ENCODE data around the gene PRKG1.

PRKG1 gene

DNA sequence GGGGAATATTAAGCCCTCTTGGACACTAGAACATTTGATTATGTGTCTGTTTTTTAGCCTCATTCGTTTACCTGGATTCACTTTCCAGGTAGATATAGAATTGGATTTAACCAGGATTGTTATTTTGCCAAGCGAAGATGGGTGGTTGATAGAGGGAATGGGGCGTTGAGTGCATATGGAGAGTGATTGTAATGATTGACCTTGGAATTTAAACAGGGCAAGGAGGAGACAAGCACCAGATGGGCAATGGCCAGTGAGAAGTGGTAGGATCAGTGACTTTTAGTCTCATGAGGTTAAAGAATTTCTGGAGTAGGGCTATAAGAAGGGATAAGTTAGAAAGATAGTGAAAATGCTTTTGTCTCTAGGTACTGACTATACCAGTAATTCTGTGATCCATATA lies 836.3 kb downstream of the PRKG1 start:
- no peak for DNase-seq

- DNase-seq = no peak
Observed at GRCh38 chr10:51911723-51912122, 837.4 kb downstream of the PRKG1 start.

DNA sequence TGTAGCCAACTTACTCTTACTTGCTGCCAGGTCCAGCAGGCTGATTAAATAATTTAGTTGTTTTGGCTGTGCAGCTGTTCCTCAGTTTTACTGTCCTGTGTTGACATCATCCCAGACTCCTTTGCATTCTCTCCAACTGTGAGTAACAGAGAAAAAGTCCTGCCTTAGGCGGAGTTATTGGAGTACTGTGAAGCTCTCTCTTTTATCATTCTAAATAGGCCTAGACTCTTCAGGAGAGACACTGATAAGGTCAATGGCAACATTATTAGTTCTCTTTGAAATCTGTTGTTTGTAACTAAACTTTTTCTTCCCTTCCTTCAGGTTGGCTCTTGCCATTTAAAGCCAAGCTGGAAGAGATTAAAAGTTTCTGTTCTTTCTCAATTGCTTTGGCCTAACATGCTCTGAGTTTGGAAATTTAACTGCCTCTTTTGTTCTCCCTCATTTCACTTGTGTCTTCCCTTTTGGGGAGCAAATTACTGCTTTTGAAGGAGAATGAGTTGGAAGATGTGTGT lies 840.8 kb downstream of the PRKG1 start:
- no peak for DNase-seq

DNA sequence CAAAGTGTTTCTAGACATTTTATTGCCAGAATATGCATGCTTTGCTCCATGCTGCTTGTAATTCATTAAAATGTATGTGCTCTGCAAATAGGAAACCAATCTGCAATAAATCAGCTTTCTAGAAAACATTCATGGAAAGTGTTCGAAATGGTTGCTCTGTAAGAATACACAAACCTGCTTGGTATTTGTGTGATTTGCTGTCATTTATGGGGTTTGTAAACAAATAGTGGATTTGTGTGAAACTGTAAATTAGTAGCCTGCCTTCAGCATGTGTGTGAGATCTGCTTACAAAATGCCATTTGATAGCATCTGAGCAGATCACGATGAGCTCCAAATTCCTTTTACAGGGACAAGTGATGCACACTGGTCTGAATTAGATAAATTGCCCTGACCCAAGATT lies 844.2 kb downstream of the PRKG1 start:
- DNase-seq = no peak

GRCh38 chr10:51918884-51919325 lies 844.6 kb downstream of the PRKG1 start:
- no peak for DNase-seq

- DNase-seq = no peak
Observed at GRCh38 chr10:51920672-51921071, 846.4 kb downstream of the PRKG1 start.

DNA sequence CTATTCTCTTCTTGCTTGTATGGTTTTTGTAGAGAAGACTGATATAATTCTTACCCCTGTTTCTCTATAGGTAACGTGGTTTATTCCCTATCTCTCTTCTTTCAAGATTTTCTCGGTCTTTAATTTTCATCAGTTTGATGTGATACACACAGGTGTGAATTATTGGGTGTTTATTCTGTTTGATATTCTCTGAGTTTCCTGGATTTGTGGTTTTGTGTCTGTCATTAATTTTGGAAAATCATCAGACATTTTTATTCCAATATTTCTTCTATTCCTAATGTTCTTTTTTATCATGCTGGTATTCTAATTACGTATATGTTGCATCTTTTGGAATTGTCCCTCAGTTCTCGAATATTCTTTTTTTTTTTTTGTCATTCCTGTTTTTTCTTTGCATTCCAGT lies 850.1 kb downstream of the PRKG1 start:
- no peak for DNase-seq

DNA sequence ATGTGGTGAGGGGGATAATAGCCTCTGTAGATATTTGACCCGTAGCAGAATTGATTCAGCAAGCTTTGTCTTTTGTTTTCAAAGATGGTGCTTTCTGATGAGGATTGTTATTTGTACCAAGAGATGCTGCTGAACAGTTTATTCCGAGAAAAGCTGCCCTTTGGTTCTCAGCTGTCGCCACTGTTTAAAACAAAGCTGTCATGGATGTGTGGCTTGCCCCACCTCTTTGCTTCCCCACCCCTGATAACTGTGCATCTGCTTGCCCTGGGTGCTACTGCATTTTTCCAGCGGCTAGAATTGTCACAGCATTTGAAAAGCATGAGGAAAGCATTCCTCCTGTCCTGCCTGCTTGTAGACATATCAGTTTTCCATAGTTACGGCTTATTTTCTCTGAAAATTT lies 852.0 kb downstream of the PRKG1 start:
- no peak for DNase-seq

GRCh38 chr10:51928162-51928561 lies 853.9 kb downstream of the PRKG1 start:
- no peak for DNase-seq

- DNase-seq = no peak
Observed at GRCh38 chr10:51932530-51932929, 858.2 kb downstream of the PRKG1 start.

DNA sequence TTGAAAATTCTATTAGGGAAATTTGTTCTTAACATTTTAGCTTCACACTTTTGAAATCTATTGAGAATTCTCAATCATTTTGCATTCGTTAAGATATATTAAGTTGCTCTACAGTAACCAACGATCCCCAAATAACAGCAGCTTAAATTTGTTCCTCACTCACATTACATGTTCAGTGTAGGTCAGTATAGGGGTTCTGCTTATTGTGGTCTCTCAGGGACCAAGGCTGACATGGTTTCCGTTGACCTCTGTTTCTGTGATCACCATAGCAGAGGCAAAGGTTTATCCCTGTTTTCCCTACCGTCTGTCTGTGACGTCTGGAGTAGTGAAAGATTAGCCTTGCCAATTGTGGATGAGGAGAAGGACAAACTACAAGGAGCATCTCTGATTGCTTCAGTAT lies 860.1 kb downstream of the PRKG1 start:
- DNase-seq = no peak

DNA sequence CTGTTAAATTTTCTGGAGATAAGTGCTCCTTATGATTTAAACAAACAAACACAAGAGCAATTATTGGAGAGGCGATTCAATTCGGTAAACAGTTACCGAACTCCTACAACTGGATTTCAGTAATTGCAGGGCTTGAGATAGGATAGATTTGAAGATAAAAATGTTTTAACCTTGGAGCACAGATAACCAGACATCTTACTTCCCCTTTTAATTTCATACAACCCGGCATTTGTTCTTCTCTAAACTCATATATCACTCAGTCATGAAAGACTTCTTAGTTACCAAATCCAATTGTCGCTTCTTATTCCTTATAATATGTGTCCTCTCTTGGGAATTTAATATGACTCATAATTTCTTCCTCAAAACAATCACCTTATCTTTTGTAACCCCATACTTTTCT lies 861.1 kb downstream of the PRKG1 start:
- no peak for DNase-seq

DNA sequence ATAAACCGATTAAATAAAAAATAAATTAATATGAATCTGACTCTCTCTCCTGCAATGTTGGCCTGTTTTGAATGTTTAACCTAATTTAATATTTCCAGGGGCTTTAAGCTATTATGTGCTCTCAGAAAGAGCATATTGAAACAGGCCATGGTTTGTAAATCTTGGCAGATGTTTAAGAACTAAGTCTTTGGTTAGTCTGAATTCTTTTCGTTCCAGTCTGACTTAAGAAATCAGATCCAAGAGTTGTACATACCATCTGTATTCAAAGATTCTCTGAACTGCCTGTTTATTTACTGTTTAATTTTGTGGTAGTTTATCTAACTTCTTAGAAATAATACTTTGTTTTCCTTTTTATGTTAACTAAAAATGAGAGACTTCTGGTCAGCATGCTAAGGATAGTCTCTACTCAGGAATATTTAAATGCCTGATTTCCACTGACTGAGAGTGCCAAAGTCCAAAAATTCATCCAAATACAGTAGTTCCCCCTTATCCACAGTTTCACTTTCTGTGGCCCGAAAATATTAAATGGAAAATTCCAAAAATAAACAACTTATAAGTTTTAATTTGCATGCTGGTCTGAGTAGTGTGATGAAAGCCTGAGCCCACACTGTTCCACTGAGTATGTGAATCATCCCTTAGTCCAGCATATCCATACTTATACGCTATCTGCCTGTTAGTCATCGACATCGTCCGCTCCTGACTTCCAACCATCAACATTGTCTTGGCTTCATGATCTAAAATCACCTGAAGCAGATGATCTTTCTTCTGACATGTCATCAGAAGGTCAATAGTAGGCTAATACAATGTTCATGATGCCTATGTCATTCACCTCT lies 863.2 kb downstream of the PRKG1 start:
- DNase-seq = no peak

DNA sequence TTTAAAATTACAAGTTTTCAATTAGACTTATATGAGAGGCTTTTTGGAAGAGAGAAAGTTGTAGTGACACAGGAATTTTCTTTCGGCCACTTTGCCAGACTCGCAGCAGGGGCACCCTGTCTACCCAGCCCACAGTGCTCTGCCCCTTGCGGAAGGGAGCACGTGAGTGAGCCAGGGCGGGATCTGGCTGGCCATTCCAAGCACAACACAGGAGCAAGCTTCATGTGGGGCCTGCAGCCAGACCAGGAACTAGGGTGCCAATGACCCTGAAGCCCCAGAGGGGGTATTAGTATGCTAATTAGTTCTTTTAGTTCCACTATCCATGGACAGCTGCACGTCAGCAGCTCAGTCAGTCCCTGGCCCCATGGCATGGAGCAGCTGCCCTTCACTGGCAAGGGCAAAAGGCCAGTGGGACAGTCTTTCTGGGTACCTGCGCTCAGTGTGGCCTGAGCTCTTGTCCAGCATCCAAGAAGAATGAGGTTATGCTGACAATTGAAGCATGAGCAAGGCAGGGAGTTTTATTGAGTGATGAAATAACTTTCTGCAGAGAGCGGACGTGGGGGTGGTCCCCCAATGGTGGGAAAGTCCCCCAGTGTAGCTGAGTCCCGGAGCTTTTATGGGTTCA lies 876.2 kb downstream of the PRKG1 start:
- DNase-seq = no peak

DNA sequence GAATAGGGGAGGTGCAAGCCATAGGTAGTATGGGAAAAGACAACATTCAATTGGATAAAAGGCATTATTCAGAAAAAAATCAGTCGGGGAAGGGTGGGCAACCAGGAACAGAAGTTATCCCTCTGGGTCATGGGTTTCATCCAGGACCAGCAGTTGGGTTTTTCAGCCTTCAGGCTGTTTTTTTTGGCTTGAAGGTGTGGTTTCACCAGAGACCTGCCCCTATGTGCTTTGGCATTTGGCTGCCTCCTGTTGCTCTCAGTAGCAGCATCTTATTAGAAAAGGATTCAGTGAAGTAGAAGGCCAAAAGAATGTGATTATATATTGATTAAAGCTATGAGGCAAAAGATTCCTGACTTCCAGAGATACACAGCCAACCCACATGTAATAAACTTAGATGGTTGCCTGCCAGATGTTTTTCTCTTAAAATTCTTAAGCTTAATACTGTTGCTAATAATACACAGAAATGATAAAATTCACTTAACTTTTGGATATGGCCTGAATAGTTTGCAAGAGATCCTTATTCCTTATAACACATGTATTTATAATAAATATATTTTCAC lies 876.8 kb downstream of the PRKG1 start:
- no peak for DNase-seq

GRCh38 chr10:51951601-51952000 lies 877.3 kb downstream of the PRKG1 start:
- no peak for DNase-seq

DNA sequence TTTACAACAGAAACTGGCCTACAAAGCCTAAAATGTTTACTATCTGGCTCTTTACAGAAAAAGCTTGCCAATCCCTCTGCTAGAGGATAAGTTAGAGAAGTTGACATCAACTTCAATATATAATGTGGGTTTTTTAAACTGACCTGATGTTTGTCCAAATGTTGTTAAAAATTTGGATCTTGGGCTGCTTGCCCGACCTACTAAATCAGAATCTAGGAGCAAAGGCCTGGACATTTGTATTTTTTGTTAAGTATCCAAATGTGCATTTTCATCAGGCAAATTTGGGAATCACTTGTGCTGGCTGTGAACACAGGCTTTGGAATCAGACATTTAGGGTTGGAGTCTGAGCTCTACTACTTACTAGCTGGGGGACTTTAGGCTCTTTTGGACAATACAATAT lies 877.8 kb downstream of the PRKG1 start:
- no peak for DNase-seq

DNA sequence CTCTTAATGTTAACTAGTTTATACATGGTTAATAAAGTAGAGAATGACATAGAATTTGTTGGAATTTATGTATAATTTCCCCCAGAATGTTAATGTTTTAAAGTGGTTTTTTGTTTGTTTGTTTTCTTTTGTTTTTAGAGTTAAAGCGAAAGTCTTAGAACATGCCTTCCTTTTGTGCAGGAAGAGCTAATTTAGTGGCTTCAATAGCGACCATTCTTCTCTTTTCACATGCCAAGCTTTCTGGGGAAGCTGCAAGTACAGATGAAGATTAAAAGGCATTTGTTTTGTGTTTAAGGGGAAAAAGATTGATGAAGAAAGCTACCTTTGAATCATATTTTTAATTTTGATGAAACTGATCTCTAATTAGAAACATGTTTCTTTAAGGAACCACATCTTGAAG lies 881.4 kb downstream of the PRKG1 start:
- no peak for DNase-seq

GRCh38 chr10:51956822-51957221 lies 882.5 kb downstream of the PRKG1 start:
- DNase-seq = no peak

DNA sequence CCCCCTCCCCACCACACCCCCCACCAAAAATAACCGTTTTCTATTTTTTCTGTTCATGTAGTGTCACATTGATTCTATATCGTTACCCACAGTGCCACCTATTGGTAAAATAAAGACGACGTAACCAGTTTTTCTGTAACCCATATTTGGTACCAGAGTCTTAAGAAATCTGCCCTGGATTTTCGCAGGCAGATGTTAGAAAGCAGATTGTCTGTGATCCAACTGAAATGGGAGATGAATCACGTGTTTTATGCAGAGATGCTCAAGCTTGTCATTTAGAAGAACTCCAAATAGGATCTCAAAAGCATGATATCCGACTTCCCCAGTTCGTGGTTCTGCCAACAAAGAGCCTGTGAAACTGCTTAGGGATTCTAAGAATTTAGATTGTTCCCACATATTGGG lies 886.2 kb downstream of the PRKG1 start:
- DNase-seq = peak; percentile 28

- DNase-seq = no peak
Observed at GRCh38 chr10:51961401-51961800, 887.1 kb downstream of the PRKG1 start.

- no peak for DNase-seq
Observed at GRCh38 chr10:51964630-51965029, 890.3 kb downstream of the PRKG1 start.

GRCh38 chr10:51965451-51965850 lies 891.2 kb downstream of the PRKG1 start:
- DNase-seq = no peak

DNA sequence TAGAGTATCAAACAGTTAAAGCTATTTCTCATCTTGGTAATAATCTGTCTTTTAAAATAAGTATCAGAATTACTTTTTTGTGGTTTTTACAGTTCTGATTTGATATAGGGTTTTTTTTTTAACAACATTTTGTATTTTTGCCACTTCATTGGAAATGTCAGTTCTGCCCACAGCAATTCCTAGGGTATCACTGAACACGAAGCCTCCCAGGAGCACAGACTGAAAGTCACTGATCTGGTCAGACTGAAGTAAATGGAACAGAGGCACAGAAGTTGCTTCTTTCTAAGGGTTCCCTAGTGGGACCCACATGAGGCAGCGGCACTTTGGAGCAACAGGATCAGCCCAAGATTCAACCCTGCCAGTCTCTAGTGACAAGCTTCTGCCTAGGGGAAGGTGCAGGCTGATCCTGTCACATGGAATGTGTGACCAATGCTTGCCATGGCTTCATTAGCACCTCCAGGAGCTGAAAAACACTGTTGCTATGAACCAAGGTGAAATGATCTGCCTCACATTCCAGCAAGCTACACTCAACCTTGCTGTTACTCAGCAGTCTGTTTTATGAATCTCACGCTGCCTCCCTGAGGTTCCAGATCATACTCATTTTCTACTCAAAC lies 898.6 kb downstream of the PRKG1 start:
- no peak for DNase-seq

All from CD4-positive, alpha-beta T cell treated with Interleukin-12 subunit alpha and Interleukin-12 subunit beta, for 1 hour (primary cell).